ENCODE data around the gene WDR83.
A peak's percentile ranks its signal among the peaks of the same experiment; 100 is the strongest.

The WDR83 gene

GRCh38 chr19:12720851-12721655, 54.4 kb downstream of the WDR83 start:
- intact Hi-C loops (cut with DNase I; ENCODE audit: low total_unique reads) = loop anchor here (5.0 kb wide), 1 partner anchor 794 kb away; the partner anchor contains the start of gene ZNF700
- no peak for DNase-seq
- Histone ChIP-seq H3K4me3 (peak overlapping the region; percentile 90 to 91), H3K27me3 (no peaks in the 10 kb centered on the region), H3K36me3 (peaks cover 0 to 32% (median 19%) of the 10 kb centered on the region in 3 donors), H3K9me3 (no peaks in the 10 kb centered on the region), H3K27ac (peak overlapping the region; percentile 89 to 96), H3K4me1 (peaks cover 0 to 47% (median 33%) of the 10 kb centered on the region in 4 donors)
- TF ChIP-seq, protein P1, sequence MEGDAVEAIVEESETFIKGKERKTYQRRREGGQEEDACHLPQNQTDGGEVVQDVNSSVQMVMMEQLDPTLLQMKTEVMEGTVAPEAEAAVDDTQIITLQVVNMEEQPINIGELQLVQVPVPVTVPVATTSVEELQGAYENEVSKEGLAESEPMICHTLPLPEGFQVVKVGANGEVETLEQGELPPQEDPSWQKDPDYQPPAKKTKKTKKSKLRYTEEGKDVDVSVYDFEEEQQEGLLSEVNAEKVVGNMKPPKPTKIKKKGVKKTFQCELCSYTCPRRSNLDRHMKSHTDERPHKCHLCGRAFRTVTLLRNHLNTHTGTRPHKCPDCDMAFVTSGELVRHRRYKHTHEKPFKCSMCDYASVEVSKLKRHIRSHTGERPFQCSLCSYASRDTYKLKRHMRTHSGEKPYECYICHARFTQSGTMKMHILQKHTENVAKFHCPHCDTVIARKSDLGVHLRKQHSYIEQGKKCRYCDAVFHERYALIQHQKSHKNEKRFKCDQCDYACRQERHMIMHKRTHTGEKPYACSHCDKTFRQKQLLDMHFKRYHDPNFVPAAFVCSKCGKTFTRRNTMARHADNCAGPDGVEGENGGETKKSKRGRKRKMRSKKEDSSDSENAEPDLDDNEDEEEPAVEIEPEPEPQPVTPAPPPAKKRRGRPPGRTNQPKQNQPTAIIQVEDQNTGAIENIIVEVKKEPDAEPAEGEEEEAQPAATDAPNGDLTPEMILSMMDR (IDR thresholded peaks at IDR 0.05) = no peak

DNA sequence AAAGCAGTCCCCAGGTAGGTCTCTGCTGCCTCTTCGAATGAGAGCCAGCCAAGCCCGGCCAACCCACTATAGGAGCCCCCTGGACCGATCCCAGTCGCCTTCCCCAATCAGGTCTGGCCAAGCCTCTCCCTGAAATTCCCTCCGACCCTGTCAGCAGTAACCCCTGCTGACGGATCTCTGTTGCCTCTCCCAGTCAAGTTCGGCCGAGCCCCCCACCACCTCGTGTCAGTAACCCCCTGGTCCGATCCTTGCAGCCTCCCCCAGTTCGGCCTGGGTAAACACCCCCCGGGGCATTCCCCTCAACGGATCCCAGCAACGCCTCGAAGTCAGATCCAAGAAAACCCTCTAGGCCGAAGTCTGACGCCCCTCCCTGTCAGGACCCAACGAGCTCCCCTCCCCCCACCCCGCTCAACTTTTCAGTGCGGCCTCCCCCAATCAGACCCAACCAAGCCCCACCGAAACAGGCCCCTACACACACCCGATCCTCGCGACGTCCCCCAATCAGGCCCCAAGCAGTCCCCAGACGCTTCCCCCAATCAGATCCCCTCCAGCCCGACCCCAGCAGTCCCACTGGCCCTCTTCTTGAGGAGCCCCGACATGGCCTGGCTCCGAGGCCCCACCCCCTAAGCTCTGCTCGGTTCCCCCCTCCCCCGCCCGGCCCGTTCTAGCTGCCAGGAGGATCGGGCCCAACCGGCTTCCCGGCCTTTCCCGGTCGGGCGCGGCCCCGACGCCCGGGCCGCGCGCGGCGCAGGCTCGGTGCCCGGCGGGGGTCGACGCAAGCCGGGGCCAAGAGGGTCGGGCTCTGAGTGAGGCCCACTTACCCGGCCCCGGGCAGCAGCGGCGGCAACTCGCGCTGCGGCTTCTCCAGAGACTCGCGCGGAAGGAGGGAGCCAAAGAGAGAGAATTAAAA, 55.3 kb downstream of the WDR83 start:
- H3K4me1 ChIP-seq = peaks cover 0 to 47% (median 33%) of the 10 kb centered on the region in 4 donors
- H3K9me3 ChIP-seq = no peaks in the 10 kb centered on the region
- peaks cover 0 to 32% (median 10%) of the 10 kb centered on the region in 3 donors for H3K36me3 ChIP-seq
- DNase-seq = peak; percentile 68 to 88
- H3K27ac ChIP-seq = peak overlapping the region; percentile 89 to 96
- H3K4me3 ChIP-seq = peak overlapping the region; percentile 90 to 91
- no peaks in the 10 kb centered on the region for H3K27me3 ChIP-seq
- intact Hi-C loops (cut with DNase I; ENCODE audit: low total_unique reads) = loop anchor here (5.0 kb wide), 1 partner anchor 795 kb away; the partner anchor contains the start of gene ZNF700
- TF ChIP-seq, protein P1 (IDR thresholded peaks at IDR 0.05) = no peak

DNA sequence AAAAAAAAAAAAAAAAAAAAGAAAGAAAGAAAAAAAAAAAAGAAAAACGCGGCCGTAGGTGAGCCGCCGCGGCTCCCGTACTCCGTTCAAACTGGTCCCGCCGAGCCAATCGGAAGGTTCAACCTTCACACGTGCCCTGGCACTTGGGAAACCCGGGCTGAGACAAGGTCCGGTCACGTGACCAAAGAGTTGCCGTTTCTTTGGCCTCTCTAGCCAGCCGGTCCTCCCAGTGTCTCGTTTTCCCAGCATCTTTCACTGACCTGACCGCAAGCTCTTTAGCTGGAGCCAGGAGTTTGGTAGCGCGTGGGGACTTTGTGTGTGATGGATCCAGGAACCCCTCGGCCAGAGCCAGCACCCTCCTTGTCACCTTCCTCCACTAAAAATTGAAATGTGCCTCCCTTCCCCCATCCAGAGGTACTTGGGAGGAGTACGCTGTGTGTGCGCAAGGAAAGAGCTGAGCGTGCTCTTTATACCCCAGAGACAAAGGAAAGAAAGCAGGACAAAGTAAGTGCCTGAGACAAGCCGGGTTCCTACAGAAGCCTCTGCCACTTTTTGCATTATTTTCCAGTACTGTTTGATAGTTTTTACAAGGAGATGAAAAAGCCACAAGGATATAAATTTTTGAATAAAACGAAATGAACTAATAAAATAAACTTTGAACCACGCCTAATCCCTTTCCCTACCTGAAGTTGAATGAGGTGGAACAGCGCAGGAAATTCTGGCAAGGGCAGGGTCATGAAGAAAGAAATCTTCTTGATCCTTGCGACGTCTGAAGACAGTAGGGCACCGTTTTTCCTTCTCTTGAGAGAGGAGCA, 56.2 kb downstream of the WDR83 start:
- H3K4me1 ChIP-seq = peaks cover 0 to 47% (median 33%) of the 10 kb centered on the region in 4 donors
- TF ChIP-seq, protein P1 (IDR thresholded peaks at IDR 0.05) = no peak
- H3K27ac ChIP-seq = peak overlapping the region; percentile 89 to 96
- intact Hi-C loops (cut with DNase I; ENCODE audit: low total_unique reads) = loop anchor here (5.0 kb wide), 1 partner anchor 795 kb away; the partner anchor contains the start of gene ZNF700
- peak; percentile 99 for DNase-seq
- H3K36me3 ChIP-seq = peaks cover 0 to 28% (median 12%) of the 10 kb centered on the region in 3 donors
- H3K9me3 ChIP-seq = no peaks in the 10 kb centered on the region
- H3K4me3 ChIP-seq = peak overlapping the region; percentile 90 to 91
- no peaks in the 10 kb centered on the region for H3K27me3 ChIP-seq

- H3K27me3 ChIP-seq = no peaks in the 10 kb centered on the region
- peak overlapping the region; percentile 89 to 96 for H3K27ac ChIP-seq
- peak overlapping the region; percentile 90 to 91 for H3K4me3 ChIP-seq
- DNase-seq = no peak
- H3K4me1 ChIP-seq = peaks cover 0 to 47% (median 33%) of the 10 kb centered on the region in 4 donors
- intact Hi-C loops (cut with DNase I; ENCODE audit: low total_unique reads) = loop anchor here (5.0 kb wide), 1 partner anchor 796 kb away; the partner anchor contains the start of gene ZNF700
- TF ChIP-seq, protein P1 (IDR thresholded peaks at IDR 0.05) = no peak
- peaks cover 0 to 28% (median 13%) of the 10 kb centered on the region in 3 donors for H3K36me3 ChIP-seq
- H3K9me3 ChIP-seq = no peaks in the 10 kb centered on the region
These were observed 56.7 kb downstream of the WDR83 start for GRCh38 chr19:12723381-12723640.

All from tibial artery (tissue), 4 donors.